GM21528 (cell line): ENCODE results near the gene TTC28.

Experiments
- ATAC-seq: cut with Tn5 transposase; IDR thresholded peaks from one replicate; pipeline ENCODE4 v1.9.1; 2021; ENCODE audit warnings: mild to moderate bottlenecking, moderate library complexity; ENCODE audit not compliant: unreplicated experiment, low FRiP score

The TTC28 gene

GRCh38 chr22:28002863-28003565, 676.6 kb downstream of the TTC28 start:
- ATAC-seq, result no peak

GRCh38 chr22:28002181-28002700, 677.4 kb downstream of the TTC28 start:
- ATAC-seq, result no peak

GRCh38 chr22:28001171-28001835, 678.3 kb downstream of the TTC28 start:
- ATAC-seq, result no peak

GRCh38 chr22:28000361-28000760, 679.3 kb downstream of the TTC28 start:
- ATAC-seq, result no peak

GRCh38 chr22:27999876-28000275, 679.8 kb downstream of the TTC28 start:
- ATAC-seq, result no peak

- no peak for ATAC-seq
Observed at GRCh38 chr22:27998511-27999410, 680.9 kb downstream of the TTC28 start.

GRCh38 chr22:27997538-27997937, 682.1 kb downstream of the TTC28 start:
- no peak for ATAC-seq

- ATAC-seq, result no peak
Observed at GRCh38 chr22:27996981-27997380, 682.7 kb downstream of the TTC28 start.

- ATAC-seq, result no peak
Observed at GRCh38 chr22:27996529-27996925, 683.1 kb downstream of the TTC28 start.

GRCh38 chr22:27995801-27996528, 683.7 kb downstream of the TTC28 start:
- no peak for ATAC-seq

GRCh38 chr22:27994481-27995331, 684.9 kb downstream of the TTC28 start:
- ATAC-seq, result no peak

GRCh38 chr22:27993774-27994350, 685.8 kb downstream of the TTC28 start:
- ATAC-seq, result no peak

- no peak for ATAC-seq
Observed at GRCh38 chr22:27993201-27993635, 686.4 kb downstream of the TTC28 start.

GRCh38 chr22:27992294-27993165, 687.1 kb downstream of the TTC28 start:
- ATAC-seq, result no peak

- no peak for ATAC-seq
Observed at GRCh38 chr22:27991586-27992293, 687.9 kb downstream of the TTC28 start.

- ATAC-seq, result no peak
Observed at GRCh38 chr22:27990879-27991278, 688.8 kb downstream of the TTC28 start.

GRCh38 chr22:27990451-27990840, 689.2 kb downstream of the TTC28 start:
- no peak for ATAC-seq
